ENCODE results near the gene DMC1. TPM values are rescaled to one million over a fixed set of nuclear protein-coding genes. Genes with fewer than 3 reads are reported as not detected.
"Not testable (repeated sequence)": the region's sequence is repeated elsewhere in the genome, so short reads cannot be mapped to it uniquely, and the experiment has no call there.

DMC1 gene
- total and polyA plus RNA-seq, 2 donors (not counting 3 experiments of a cell fraction or from before 2014, with no cell fraction given): 0.22 to 0.91 TPM

GRCh38 chr22:38474003-38474607 lies 95.9 kb downstream of the DMC1 start:
- no peak for DNase-seq (ENCODE audit: low read depth, low spot score)
- BruUV-seq (replicated peaks): no TSS peak
- FAIRE-seq: no peak
- no peaks in the 10 kb centered on the region for H3K9me1 ChIP-seq (replicated peaks; ENCODE audit: control insufficient read depth, extremely low read depth, insufficient read depth, low read length)
- H3K27me3 ChIP-seq (ENCODE audit: control insufficient read depth in 2 of 2, insufficient read depth in 2 of 2, low read length in 2 of 2): no peaks in the 10 kb centered on the region
- peaks cover under 1% of the 10 kb centered on the region for H3K4me1 ChIP-seq (ENCODE audit: control insufficient read depth, extremely low read depth, insufficient read depth, low read length)
- POLR2A ChIA-PET: no interaction called here
- CTCF ChIA-PET: no interaction called here
- no peak overlapping the region for H3K27ac ChIP-seq (ENCODE audit: insufficient read depth, low read depth, low read length)
- dilution Hi-C loops (cut with MboI; ENCODE audit: extremely low pct_ligation_motif_present, low sequenced_read_pairs) (no loop called here), intact Hi-C loops (cut with micrococcal nuclease) (no loop called here)
- H3K36me3 ChIP-seq (ENCODE audit: control insufficient read depth in 2 of 2, extremely low read depth in 1 of 2, insufficient read depth in 2 of 2, low read length in 2 of 2): no peaks in the 10 kb centered on the region
- H3K9me3 ChIP-seq (replicated peaks; ENCODE audit: control insufficient read depth, insufficient read depth, low read length): no peaks in the 10 kb centered on the region
- no peaks in the 10 kb centered on the region for H3K79me2 ChIP-seq (ENCODE audit: control insufficient read depth, insufficient read depth, low read length)
- no peak overlapping the region for H3K4me2 ChIP-seq (ENCODE audit: insufficient read depth, low read length)
- no peak overlapping the region for H3K4me3 ChIP-seq (replicated peaks in 1 of 3; ENCODE audit: insufficient read depth in 1 of 3, low read depth in 1 of 3, low read length in 3 of 3)
- TF ChIP-seq POLR2A (IDR thresholded peaks at IDR 0.05; ENCODE audit: low read depth, low read length) (no peak), EZH2 (IDR thresholded peaks at IDR 0.05; ENCODE audit: borderline replicate concordance, low read depth, low read length, severe bottlenecking) (no peak), JUN (IDR thresholded peaks at IDR 0.05; ENCODE audit: borderline replicate concordance, insufficient read depth, insufficient read length, low read depth) (no peak), MAX (IDR thresholded peaks at IDR 0.05; ENCODE audit: insufficient read depth, insufficient read length) (no peak), FOS (IDR thresholded peaks at IDR 0.05; ENCODE audit: borderline replicate concordance, insufficient read depth, low read length) (no peak), POLR2AphosphoS5 (IDR thresholded peaks at IDR 0.05; ENCODE audit: insufficient read depth, low read depth, low read length) (no peak), MYC (IDR thresholded peaks at IDR 0.05; ENCODE audit: low read depth, low read length) (no peak)
- no peaks in the 10 kb centered on the region for H4K20me1 ChIP-seq (replicated peaks; ENCODE audit: control insufficient read depth, extremely low read depth, insufficient read depth, low read length)
- no peak overlapping the region for H3K9ac ChIP-seq (replicated peaks; ENCODE audit: extremely low read depth, insufficient read depth, low read length)
- no peak overlapping the region for H2AFZ ChIP-seq (ENCODE audit: low read depth, low read length)

- no peaks in the 10 kb centered on the region for H4K20me1 ChIP-seq (replicated peaks; ENCODE audit: control insufficient read depth, extremely low read depth, insufficient read depth, low read length)
- intact Hi-C loops (cut with micrococcal nuclease): no loop called here
- no peak overlapping the region for H2AFZ ChIP-seq (ENCODE audit: low read depth, low read length)
- ChIA-PET CTCF (interaction anchor here (1.3 kb wide), 1 partner anchor 419 kb away, joined by 3 read pairs; no protein-coding TSS in a partner anchor), POLR2A (no interaction called here)
- no peak overlapping the region for H3K4me3 ChIP-seq (replicated peaks in 1 of 3; ENCODE audit: insufficient read depth in 1 of 3, low read depth in 1 of 3, low read length in 3 of 3)
- H3K36me3 ChIP-seq (ENCODE audit: control insufficient read depth in 2 of 2, extremely low read depth in 1 of 2, insufficient read depth in 2 of 2, low read length in 2 of 2): no peaks in the 10 kb centered on the region
- H3K27ac ChIP-seq (ENCODE audit: insufficient read depth, low read depth, low read length): no peak overlapping the region
- peaks cover 2% of the 10 kb centered on the region for H3K79me2 ChIP-seq (ENCODE audit: control insufficient read depth, insufficient read depth, low read length)
- dilution Hi-C loops (cut with MboI; ENCODE audit: extremely low pct_ligation_motif_present, low sequenced_read_pairs): no loop called here
- H3K9me3 ChIP-seq (replicated peaks; ENCODE audit: control insufficient read depth, insufficient read depth, low read length): no peaks in the 10 kb centered on the region
- H3K4me1 ChIP-seq (ENCODE audit: control insufficient read depth, extremely low read depth, insufficient read depth, low read length): peaks cover 13% of the 10 kb centered on the region
- no peak for DNase-seq (ENCODE audit: low read depth, low spot score)
- FAIRE-seq: no peak
- no peaks in the 10 kb centered on the region for H3K27me3 ChIP-seq (ENCODE audit: control insufficient read depth in 2 of 2, insufficient read depth in 2 of 2, low read length in 2 of 2)
- no peak overlapping the region for H3K4me2 ChIP-seq (ENCODE audit: insufficient read depth, low read length)
- TF ChIP-seq FOS (IDR thresholded peaks at IDR 0.05; ENCODE audit: borderline replicate concordance, insufficient read depth, low read length) (no peak), MYC (IDR thresholded peaks at IDR 0.05; ENCODE audit: low read depth, low read length) (no peak), GATA2 (IDR thresholded peaks at IDR 0.05; ENCODE audit: insufficient read depth, insufficient read length, low read depth, low read length) (no peak), EZH2 (IDR thresholded peaks at IDR 0.05; ENCODE audit: borderline replicate concordance, low read depth, low read length, severe bottlenecking) (no peak)
- no peaks in the 10 kb centered on the region for H3K9me1 ChIP-seq (replicated peaks; ENCODE audit: control insufficient read depth, extremely low read depth, insufficient read depth, low read length)
- no peak overlapping the region for H3K9ac ChIP-seq (replicated peaks; ENCODE audit: extremely low read depth, insufficient read depth, low read length)
- no TSS peak for BruUV-seq (replicated peaks)
These were observed 98.7 kb downstream of the DMC1 start for GRCh38 chr22:38471237-38471636.

GRCh38 chr22:38470179-38470578 lies 99.8 kb downstream of the DMC1 start:
- H3K4me3 ChIP-seq (replicated peaks in 1 of 3; ENCODE audit: insufficient read depth in 1 of 3, low read depth in 1 of 3, low read length in 3 of 3); intact Hi-C loops (cut with micrococcal nuclease); H3K9me3 ChIP-seq (replicated peaks; ENCODE audit: control insufficient read depth, insufficient read depth, low read length); H3K36me3 ChIP-seq (ENCODE audit: control insufficient read depth in 2 of 2, extremely low read depth in 1 of 2, insufficient read depth in 2 of 2, low read length in 2 of 2); H3K27ac ChIP-seq (ENCODE audit: insufficient read depth, low read depth, low read length); DNase-seq (ENCODE audit: low read depth, low spot score); dilution Hi-C loops (cut with MboI; ENCODE audit: extremely low pct_ligation_motif_present, low sequenced_read_pairs); H3K79me2 ChIP-seq (ENCODE audit: control insufficient read depth, insufficient read depth, low read length); POLR2A ChIA-PET; H4K20me1 ChIP-seq (replicated peaks; ENCODE audit: control insufficient read depth, extremely low read depth, insufficient read depth, low read length); H3K4me2 ChIP-seq (ENCODE audit: insufficient read depth, low read length); FAIRE-seq; H2AFZ ChIP-seq (ENCODE audit: low read depth, low read length); BruUV-seq (replicated peaks); H3K27me3 ChIP-seq (ENCODE audit: control insufficient read depth in 2 of 2, insufficient read depth in 2 of 2, low read length in 2 of 2); H3K9ac ChIP-seq (replicated peaks; ENCODE audit: extremely low read depth, insufficient read depth, low read length); H3K9me1 ChIP-seq (replicated peaks; ENCODE audit: control insufficient read depth, extremely low read depth, insufficient read depth, low read length): not testable (repeated sequence)
- CTCF ChIA-PET: interaction anchor here (0.6 kb wide), 1 partner anchor 396 kb away, joined by 3 read pairs; no protein-coding TSS in a partner anchor
- peaks cover 13% of the 10 kb centered on the region for H3K4me1 ChIP-seq (ENCODE audit: control insufficient read depth, extremely low read depth, insufficient read depth, low read length)

Measured in endothelial cell of umbilical vein (primary cell).